HG03103 (cell line): ENCODE results near the gene TNS1.

Experiments
- ATAC-seq: cut with Tn5 transposase; IDR thresholded peaks from one replicate; pipeline ENCODE4 v1.9.1; 2021; ENCODE audit warnings: low read depth; ENCODE audit not compliant: unreplicated experiment

TNS1 gene

GRCh38 chr2:217880891-217881290 lies 121.9 kb downstream of the TNS1 start:
- ATAC-seq, result no peak

- no peak for ATAC-seq
Observed at GRCh38 chr2:217880287-217880889, 122.4 kb downstream of the TNS1 start.

- no peak for ATAC-seq
Observed at GRCh38 chr2:217878915-217879590, 123.7 kb downstream of the TNS1 start.

- ATAC-seq, result no peak
Observed at GRCh38 chr2:217877866-217878265, 124.9 kb downstream of the TNS1 start.

- no peak for ATAC-seq
Observed at GRCh38 chr2:217876253-217876570, 126.6 kb downstream of the TNS1 start.

- no peak for ATAC-seq
Observed at GRCh38 chr2:217875556-217876252, 127.1 kb downstream of the TNS1 start.

- no peak for ATAC-seq
Observed at GRCh38 chr2:217875138-217875537, 127.7 kb downstream of the TNS1 start.

GRCh38 chr2:217873371-217873770 lies 129.4 kb downstream of the TNS1 start:
- no peak for ATAC-seq

- ATAC-seq, result no peak
Observed at GRCh38 chr2:217872319-217872718, 130.5 kb downstream of the TNS1 start.

GRCh38 chr2:217870528-217871011 lies 132.2 kb downstream of the TNS1 start:
- no peak for ATAC-seq

- no peak for ATAC-seq
Observed at GRCh38 chr2:217868911-217869334, 133.9 kb downstream of the TNS1 start.

- ATAC-seq, result no peak
Observed at GRCh38 chr2:217868265-217868892, 134.4 kb downstream of the TNS1 start.

- no peak for ATAC-seq
Observed at GRCh38 chr2:217866457-217866856, 136.3 kb downstream of the TNS1 start.

- ATAC-seq, result peak; percentile 73
Observed at GRCh38 chr2:217864963-217865772, 137.6 kb downstream of the TNS1 start.

- ATAC-seq, result no peak
Observed at GRCh38 chr2:217863883-217864282, 138.9 kb downstream of the TNS1 start.

GRCh38 chr2:217861334-217861877 lies 141.4 kb downstream of the TNS1 start:
- no peak for ATAC-seq

- no peak for ATAC-seq
Observed at GRCh38 chr2:217859926-217860325, 142.9 kb downstream of the TNS1 start.

GRCh38 chr2:217858519-217859491 lies 144.0 kb downstream of the TNS1 start:
- ATAC-seq, result no peak
